HG03457 (cell line): ENCODE results near the gene SHISA6.
"Not testable (repeated sequence)": the region's sequence is repeated elsewhere in the genome, so short reads cannot be mapped to it uniquely, and the experiment has no call there.

Experiments
- ATAC-seq: cut with Tn5 transposase; IDR thresholded peaks from one replicate; pipeline ENCODE4 v1.9.1; 2021; ENCODE audit warnings: moderate number of reproducible peaks; ENCODE audit not compliant: unreplicated experiment

SHISA6 gene

DNA sequence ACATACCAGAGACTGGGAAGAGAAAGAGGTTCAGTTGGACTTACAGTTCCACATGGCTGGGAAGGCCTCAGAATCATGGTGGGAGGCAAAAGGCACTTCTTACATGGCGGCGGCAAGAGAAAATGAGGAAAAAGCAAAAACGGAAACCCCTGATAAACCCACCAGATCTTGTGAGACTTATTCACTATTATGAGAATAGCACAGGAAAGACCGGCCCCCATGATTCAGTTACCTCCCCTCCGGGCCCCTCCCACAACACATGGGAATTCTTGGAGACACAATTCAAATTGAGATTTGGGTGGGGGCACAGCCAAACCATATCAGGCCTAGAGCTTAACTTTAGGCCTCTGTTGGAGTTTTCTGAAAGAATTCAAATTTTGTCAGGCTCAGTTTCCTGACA lies 60.9 kb downstream of the SHISA6 start:
- ATAC-seq, result not testable (repeated sequence)

DNA sequence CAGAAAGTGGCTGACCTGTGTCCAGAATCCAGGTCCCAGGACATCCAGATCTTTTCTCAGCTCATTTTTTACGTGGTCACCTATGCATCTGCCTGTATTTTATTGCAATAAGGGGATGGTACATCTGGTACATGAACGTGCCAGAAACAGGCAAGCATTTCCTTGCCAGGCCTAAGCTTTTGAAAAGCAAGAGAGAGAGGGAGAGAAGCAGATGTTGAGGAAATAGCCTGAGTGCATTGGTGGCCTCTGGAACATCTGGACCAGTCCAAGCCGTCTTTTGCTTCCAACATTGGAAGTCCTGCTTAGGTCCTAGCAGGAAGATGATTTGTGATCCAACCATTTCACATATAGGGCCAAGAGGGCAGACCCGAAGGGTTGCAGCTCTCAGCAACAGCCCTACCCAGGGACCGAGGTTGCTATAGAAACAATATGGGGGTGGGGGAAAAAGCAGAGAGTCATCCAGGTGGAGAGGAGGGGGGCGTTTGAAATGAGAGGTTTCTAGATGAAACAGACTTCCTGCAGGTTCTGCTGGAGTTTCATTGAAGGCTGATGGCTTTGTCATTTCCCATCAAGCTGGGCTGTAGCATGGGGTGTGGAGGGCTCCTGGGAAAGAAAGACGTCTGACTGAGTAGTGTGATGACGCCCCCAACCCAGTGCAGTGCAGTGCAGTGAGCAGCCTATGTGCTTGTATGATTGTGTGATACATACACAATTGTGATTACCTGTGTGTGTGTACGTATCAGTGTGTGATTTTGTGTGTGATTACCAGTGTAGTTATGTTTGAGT lies 61.6 kb downstream of the SHISA6 start:
- no peak for ATAC-seq

DNA sequence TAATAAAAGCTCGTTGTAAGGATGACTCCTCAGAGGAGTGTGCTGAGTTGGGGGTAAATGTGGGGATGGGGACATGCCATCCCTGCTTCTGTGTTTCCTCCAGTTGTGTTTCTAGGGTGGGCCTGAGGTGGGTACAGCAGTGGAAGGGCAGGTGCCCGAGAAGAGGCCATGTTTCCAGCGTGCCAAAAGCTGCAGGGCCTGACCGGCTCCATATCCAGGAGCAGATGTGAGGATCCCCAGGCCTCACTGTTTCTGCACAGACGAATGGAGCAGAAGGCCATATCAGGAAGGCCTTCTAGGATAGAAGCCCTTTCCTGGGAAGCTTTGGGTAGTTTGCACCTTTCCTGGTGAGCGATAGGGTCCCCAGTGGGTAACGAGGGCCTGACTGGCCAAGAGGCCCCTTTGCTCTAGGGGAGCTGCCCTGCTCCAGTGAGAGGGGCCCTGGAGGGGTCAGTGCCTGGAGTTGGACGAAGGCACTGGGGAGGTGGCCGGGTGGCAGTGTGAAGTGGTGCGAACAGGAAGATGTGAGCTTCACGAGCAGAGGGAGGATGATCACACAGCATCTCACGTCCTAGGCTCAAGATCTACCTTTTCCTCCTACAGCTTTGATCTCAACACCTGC lies 62.9 kb downstream of the SHISA6 start:
- ATAC-seq, result no peak

DNA sequence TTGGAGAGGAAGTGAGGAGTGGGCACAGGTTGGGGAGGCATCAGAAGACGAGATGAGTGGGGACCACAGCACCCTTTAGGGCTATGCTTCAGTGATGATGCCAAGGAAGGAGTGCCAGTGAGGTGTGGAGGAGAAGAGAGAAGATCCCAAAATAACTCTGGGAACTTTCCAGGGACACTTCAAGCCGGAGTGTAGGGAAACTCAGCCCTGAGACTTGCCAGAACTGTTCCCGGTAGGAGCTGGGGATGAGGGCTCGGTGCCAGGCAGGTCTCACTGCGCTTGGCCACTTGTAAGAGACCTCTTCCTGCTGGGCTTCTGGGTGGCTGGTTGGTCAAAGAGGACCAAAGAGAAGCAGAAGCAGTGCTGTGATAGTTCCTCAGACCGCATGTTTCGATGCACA lies 63.6 kb downstream of the SHISA6 start:
- ATAC-seq, result no peak

DNA sequence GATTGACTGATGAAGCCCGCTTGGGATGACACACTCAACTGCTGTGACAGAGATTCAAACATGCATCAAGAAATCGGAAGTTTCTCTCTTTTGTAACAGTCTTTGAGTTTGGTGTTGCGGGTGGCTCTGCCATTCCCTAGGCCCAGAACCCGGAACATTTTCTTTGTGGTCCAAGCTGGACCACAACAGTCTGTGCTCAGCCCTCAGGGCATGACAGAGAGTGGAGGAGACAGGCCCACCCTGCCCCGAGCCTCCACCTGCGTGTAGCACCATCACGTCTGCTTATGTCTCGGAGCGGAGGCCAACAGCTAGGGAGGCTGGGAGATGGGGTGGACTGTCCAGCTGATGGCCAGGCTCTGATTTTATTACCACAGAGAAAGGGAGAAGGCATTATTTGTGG lies 64.5 kb downstream of the SHISA6 start:
- no peak for ATAC-seq

DNA sequence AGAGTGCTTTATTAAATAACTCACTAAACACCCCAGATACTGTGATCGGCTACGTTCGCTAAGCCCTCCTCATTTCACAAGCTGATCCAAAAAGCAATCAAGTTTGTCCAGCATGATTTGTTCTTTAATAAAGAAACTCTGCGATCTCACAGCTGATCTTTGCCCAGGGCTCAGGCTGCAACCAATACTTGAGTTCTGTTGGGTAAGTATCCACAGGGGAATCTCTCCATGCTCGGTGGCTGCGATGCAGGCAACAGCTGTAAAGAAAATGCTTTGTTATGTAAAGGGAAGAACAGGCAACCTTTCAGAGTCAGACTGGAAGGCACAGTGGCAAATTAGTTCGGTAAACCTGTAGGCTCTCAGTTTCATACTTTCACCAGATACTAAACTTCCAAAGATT lies 67.5 kb downstream of the SHISA6 start:
- no peak for ATAC-seq

DNA sequence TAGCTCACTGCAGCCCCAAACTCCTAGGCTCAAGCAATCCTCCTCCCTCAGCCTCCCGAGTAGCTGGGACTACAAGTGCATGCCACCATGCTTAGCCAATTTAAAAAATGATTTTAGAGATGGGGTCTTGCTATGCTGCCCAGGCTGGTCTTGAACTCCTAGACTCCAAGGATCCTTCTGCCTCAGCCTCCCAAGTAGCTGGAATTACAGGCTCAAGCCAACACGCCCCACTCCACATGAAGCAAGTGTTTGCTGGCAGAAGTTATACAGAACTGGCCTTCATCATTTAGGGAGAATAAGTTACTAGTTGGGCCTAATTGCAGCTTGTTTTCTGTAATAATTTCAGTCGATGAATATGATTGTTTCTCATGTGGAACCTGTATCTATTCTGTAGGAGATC lies 68.0 kb downstream of the SHISA6 start:
- no peak for ATAC-seq

DNA sequence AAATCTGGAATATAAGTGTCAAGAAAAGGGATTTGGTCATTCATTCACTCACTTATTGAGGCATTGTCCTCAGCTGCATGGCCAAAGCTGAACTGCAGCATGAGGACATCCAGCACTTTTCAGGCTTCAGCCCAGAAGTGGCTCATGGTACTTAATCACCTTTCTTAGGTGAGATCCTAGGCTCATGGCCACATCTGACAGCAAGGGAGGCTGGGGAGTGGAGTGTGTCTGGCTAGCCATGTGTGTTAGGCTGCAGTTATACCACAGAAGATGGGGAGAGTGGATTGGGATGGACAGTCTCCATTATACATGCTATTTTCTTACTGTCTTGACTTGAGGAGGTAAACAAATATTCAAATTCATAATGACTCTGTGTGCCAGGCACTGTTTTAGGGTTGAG lies 68.8 kb downstream of the SHISA6 start:
- no peak for ATAC-seq

DNA sequence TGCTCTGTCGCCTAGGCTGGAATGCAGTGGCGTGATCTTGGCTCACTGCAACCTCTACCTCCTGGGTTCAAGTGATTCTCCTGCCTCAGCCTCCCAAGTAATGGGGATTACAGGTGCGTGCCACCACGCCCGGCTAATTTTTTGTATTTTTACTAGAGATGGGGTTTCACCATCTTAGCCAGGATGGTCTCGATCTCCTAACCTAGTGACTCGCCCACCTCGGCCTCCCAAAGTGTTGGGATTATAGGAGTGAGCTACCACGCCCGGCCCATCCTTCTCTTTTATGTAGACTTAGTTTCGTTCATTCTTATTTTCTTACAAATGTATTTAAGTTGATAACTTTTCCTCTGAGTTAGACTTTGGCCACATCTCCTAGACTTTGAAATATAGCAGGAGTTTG lies 75.4 kb downstream of the SHISA6 start:
- not testable (repeated sequence) for ATAC-seq

DNA sequence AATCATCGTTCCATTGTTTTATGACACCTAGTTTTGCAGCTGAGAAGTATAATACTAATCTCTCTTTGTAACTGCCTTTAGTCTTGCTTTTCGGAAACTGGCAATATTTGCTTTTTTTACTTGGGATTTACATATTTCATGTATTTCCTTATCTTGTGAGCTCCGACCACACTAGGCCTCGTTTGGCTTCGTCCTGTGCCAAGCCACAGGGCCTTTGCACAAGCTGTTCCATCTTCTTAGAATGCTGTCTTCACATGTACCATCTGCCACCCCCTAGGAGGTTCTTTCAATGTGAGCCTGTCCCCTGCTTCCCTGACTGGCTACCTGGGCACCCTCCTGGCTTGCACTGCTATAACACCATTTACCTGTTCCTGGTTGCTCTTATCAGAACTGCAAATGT lies 77.2 kb downstream of the SHISA6 start:
- ATAC-seq, result no peak

DNA sequence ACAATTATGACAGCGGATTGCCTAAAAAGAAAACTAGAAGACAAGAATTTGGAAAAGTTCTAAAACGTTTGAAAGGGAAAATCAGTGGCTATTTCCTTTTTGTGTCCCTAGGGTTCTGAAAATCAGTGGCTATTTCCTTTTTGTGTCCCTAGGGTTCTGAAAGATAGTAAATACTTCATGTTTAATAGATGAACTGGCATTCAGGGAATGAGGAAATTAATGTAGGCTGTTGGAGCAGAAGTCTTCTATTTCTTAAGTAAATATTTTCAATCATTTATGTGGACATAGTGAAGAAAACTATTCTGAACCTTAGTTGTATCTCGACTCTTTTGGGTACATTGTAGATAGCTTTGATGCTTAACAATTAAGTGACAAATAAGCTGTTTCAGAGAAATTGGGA lies 78.9 kb downstream of the SHISA6 start:
- ATAC-seq, result no peak

DNA sequence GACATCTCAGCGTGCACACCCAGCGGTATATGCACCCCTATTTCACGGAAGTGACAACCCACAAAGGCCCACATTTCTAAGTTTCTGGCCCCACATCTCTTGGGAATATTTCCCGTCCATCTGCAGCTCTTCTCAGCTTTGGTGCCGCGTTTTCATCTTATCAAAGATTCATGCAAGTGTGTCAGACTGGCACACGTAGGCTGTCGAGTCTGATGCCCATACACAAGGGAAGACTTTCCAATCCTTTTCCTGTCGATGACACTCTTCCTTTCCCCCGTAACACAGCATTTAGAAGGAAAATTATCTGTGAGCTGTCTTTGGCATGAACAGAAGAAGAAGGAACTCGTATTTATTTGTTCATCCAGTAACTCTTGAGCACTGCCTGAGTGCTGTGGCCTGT lies 83.0 kb downstream of the SHISA6 start:
- no peak for ATAC-seq

DNA sequence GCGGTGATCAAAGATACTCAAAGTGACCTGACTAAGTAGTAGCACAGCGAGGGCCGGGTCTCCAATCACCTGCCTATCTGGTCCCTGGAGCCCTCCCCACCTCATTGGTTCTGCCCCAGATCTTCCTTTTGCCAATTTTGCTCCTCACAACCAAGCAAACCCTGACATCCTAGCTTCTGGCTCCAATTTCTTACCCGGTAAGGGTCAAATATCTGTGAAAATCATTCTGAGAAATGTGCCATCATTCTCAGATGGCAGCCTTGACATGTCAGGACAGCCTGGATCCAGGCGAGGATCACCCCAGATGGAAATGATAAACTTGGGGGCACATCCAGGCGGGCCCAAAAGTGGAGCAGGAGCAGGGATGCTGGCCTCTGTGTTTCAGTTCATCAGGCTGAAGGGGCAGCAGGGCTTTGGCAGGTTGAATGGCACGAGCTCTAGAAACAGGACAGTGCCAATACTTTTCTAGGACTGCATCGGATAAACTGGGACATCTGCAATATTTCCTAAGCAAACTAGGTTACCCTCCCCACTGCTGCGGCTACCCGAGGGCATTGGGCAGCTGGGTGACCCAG lies 83.9 kb downstream of the SHISA6 start:
- no peak for ATAC-seq

DNA sequence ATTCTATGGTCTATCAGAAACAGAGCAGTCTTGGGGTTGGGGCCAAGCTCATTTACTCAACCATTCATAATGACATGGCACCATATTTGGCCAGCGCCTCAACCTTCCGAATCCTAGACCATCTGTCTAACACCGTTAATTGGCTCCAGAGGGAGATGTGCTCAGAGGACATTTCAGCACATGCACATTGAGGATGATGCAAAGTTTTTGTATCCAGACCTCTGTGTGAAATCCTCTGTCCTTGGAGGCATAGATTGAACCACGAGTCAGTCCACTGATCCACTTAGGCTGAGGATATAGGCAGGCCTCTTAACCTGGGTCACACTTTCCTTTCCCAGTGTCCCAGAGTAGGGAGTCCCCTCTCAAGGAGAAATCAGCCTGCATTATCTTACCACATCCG lies 85.5 kb downstream of the SHISA6 start:
- no peak for ATAC-seq

DNA sequence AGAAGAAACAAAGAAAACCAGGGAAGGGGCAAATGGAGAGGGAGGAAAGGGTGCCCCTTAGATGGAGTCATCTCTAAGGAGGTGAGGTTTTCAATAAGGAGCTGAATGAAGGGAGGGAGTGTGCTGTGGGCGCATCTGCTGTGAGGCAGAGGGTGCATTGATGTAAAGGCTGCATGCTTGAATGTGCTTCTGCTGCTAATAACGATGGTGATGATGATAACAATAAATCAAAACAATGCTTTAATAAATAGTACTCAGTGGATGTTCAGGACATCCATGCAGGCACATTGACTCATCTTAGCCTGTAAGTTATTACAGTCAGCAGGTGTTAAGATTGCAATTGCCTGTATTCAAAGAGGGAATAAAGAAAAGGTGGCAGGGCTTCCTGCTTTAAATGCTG lies 87.8 kb downstream of the SHISA6 start:
- ATAC-seq, result no peak

DNA sequence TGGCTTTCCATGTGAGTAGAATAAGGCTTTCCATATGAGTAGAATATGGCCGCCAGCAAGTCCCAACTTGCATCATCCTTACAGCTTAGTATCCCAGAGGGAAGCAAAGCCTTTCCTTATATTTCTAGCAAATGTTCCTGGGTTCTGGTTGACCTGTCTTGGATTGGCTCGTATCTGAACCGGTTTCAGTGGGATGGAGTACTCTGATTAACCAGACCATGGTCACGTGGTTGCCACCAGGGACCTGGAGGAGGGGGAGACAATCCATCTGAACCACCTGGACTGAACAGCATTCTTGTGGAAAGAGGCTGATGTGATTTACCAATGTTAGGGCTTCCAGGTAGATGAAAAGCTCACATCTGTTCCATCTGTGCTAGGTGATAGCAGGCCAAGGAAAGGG lies 89.0 kb downstream of the SHISA6 start:
- ATAC-seq, result no peak

DNA sequence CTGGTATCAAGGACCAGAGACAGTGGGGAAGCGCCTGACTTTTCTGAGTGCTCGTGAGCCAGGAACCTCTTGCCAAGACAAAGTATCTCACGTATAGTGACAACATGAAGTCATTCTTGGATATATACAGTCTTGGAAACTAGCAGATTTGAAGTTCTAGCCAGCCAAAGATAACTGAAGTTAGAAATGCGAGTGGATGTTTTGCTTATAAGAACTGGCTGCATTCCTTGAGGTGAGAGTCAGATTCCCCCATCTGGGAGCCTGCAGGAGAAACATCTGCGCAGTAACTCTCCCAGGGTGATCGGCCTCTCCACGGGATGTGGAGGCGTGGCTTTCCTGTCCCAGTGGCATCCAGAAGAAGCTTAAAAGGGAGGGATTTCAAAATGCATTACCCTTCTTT lies 89.8 kb downstream of the SHISA6 start:
- ATAC-seq, result no peak

DNA sequence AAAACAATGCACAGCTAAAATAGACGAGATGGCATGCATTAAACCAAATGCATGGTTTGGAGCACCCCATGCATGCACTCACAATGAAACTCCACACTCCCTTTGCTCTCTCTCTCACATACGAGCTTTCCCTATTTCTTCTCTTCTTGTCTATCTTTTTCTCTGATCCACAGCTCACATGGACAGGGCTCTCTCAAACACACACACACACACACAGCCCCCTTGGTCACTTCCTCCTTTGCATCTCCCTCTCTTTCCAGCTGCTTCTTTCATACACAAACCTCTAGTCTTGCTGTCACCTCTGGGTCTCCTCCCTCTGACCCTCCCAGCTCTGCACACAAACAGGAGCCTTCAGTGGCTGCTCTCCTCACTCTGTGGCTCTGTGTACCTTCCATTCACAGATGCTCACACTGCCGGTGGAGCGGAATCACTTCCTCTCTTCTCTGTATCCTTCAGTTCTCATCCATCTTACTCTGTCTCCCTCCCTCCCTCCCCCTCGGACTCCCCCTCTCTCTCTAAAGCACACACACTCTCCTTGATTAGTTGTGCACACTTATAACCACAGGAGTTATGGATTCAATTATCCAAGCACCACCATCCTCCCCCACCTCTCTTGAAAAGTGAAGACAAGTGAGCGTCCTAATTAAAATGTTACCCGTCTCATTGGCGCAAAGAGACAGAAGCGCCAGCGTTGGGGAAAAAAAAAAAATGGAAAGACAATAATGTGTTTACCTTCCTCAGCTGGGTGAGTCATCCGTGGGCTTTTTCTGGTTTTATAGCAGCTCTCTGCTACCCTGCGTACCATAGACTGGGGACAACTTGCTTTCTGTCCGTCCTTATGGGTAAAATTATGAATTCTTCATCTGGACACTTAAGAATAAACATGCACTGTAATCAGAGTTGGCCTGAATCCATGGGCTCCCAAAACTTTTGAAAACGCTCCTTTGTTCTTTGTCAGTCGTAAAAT lies 90.8 kb downstream of the SHISA6 start:
- no peak for ATAC-seq

DNA sequence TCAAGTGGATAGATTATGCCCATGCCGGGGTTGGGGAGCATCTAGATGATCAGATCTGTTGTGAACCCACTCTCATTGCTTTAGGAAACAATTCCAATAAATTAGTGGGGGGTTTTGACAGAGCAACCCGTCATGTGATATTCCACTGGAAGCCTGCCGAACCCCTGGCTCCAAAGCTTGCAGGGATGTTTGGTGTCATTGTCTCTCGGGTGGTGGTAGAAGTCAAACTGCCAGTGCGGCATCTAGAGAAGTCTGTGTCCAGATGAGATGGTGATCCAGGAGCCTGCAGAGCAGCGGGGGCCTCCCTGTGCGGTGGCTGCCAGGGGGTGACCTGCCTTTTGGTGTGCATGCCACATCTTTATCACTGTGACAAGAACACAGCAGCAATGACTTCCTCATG lies 91.7 kb downstream of the SHISA6 start:
- ATAC-seq, result no peak

DNA sequence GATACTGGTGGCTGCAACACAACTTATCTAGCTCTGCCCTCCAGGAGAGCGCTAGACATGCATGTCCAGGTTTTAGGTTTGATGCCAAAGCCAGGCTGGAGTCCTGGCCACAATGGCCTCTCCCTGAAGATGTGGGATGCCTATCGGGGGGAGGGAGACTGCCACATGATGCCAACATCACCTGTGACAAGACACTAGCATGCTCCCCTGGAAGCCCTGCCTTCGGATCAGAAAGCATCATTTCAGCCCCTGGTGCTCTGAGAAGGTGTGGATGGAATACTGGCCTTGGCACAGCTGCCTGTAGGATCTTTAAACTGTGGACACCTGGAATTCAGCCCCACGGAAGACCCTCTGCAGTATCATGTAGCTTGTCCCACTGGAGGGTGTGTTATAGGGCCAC lies 93.5 kb downstream of the SHISA6 start:
- no peak for ATAC-seq

DNA sequence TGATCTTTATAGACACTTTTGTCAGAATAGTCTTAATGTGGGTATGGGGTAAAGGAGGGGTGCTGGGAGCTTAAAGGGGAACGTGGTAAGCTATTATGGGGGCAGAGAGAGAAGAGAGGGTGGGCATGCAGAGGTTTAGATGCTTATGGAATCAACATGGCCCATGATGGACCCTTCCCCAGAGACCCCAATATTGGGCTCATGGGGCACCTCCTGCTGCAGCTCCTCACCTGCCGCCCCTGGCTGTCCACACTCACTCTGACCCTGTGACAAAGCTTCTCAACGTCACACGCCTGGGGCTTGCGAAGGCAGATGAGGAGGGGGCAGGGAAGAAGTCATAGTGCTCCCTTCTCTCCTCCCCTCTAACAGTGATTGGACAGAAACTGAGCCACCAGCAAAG lies 95.3 kb downstream of the SHISA6 start:
- no peak for ATAC-seq
